Measurements from ENCODE around the gene LHX3. TPM values are rescaled to one million over a fixed set of nuclear protein-coding genes. Genes with fewer than 3 reads are reported as not detected.

Gene LHX3
- total and polyA plus RNA-seq, 10 of the 15 experiments (the other 5 are each of a cell fraction or from before 2014, with no cell fraction given): not detected

GRCh38 chr9:136208675-136209074 is 3.7 kb upstream of the LHX3 start (continued):
- TF ChIP-seq BCL3 (IDR thresholded peaks at IDR 0.05; ENCODE audit: borderline replicate concordance, insufficient read depth, low read depth, low read length, poor library complexity, severe bottlenecking) (no peak), NKRF (conservative IDR thresholded peaks at IDR 0.05) (no peak), RUNX3 (IDR thresholded peaks at IDR 0.05; ENCODE audit: low read length) (no peak), EGR1 (IDR thresholded peaks at IDR 0.05; ENCODE audit: borderline replicate concordance in 1 of 2, low read depth in 2 of 2, low read length in 2 of 2) (no peak)

GRCh38 chr9:136207616-136208015 is 2.7 kb upstream of the LHX3 start:
- ChIA-PET SMC1A (ENCODE audit: uncharacterized antibody, unreplicated experiment) (no interaction called here), CTCF (interaction anchor here (0.6 kb wide), 1 partner anchor 35 kb away, joined by 4 read pairs; no protein-coding TSS in a partner anchor), RAD21 (ENCODE audit: unreplicated experiment) (no interaction called here), POLR2A (no interaction called here)
- intact Hi-C loops (cut with micrococcal nuclease; ENCODE audit: unreplicated experiment) (no loop called here), in situ Hi-C loops (cut with MboI) (no loop called here)
- Histone ChIP-seq H3K9ac (ENCODE audit: control insufficient read depth, insufficient read depth, low read length) (no peak overlapping the region), H4K20me1 (ENCODE audit: control insufficient read depth, insufficient read depth) (peaks cover 4% of the 10 kb centered on the region; the same call in 1 of the 2 replicates), H3K79me2 (ENCODE audit: control insufficient read depth, insufficient read depth, low read length) (no peaks in the 10 kb centered on the region), H3K27me3 (replicated peaks in 1 of 2; ENCODE audit: control insufficient read depth in 2 of 2, insufficient read depth in 2 of 2, low read length in 1 of 2) (peaks cover 0 to 2% of the 10 kb centered on the region in 2 experiments; a peak in 3 of 4 replicates), H3K9me3 (replicated peaks; ENCODE audit: control insufficient read depth, insufficient read depth, low read length) (no peaks in the 10 kb centered on the region), H3K4me3 (no peak overlapping the region), H3K27ac (ENCODE audit: control insufficient read depth, insufficient read depth) (no peak overlapping the region), H3K4me2 (ENCODE audit: control insufficient read depth, insufficient read depth) (no peak overlapping the region), H2AFZ (ENCODE audit: control insufficient read depth, low read depth, low read length) (no peak overlapping the region), H3K4me1 (ENCODE audit: control insufficient read depth, insufficient read depth, low read length) (no peaks in the 10 kb centered on the region), H3K36me3 (ENCODE audit: control insufficient read depth in 2 of 2, insufficient read depth in 2 of 2, low read length in 1 of 2) (peaks cover 0 to 8% of the 10 kb centered on the region in 2 experiments; a peak in 3 of 4 replicates)
- TF ChIP-seq ZSCAN29 (IDR thresholded peaks at IDR 0.05): no peak
- TF ChIP-seq PML (IDR thresholded peaks at IDR 0.05; ENCODE audit: low read length): no peak
- TF ChIP-seq RBBP5 (conservative IDR thresholded peaks at IDR 0.05): no peak
- TF ChIP-seq STAT1 (conservative IDR thresholded peaks at IDR 0.05): no peak
- TF ChIP-seq NR2C1 (IDR thresholded peaks at IDR 0.05): no peak
- no peak for TF ChIP-seq SMARCA5 (IDR thresholded peaks at IDR 0.05)
- TF ChIP-seq RUNX3 (IDR thresholded peaks at IDR 0.05; ENCODE audit: low read length): no peak
- no peak for TF ChIP-seq BCLAF1 (IDR thresholded peaks at IDR 0.05)
- no peak for TF ChIP-seq CHD2 (IDR thresholded peaks at IDR 0.05; ENCODE audit: borderline replicate concordance, low read depth, low read length)
- TF ChIP-seq POLR2AphosphoS2 (IDR thresholded peaks at IDR 0.05; ENCODE audit: low read depth, low read length): no peak
- TF ChIP-seq MEF2B (IDR thresholded peaks at IDR 0.05; ENCODE audit: partially characterized antibody, poor library complexity, severe bottlenecking): no peak
- no peak for TF ChIP-seq PAX5 (IDR thresholded peaks at IDR 0.05; ENCODE audit: borderline replicate concordance, low read depth, low read length)
- FAIRE-seq: no peak
- 73% methylated on average over 9 of the region's 9 CpGs for WGBS (ENCODE audit: insufficient coverage, insufficient replicate concordance, low lambda C conversion rate, missing lambda C conversion rate)
- no peak for DNase-seq (ENCODE audit: low read depth, low spot score)
- ATAC-seq: no peak
- no TSS peak for BruUV-seq (replicated peaks)

All from GM12878 (cell line).